Right lobe of liver (tissue), 6 donors: ENCODE results near the gene HDAC4. TPM values are rescaled to one million over a fixed set of nuclear protein-coding genes. Genes with fewer than 3 reads are reported as not detected.
A peak's percentile ranks its signal among the peaks of the same experiment; 100 is the strongest.

Source experiments
- ATAC-seq, 4 donors: fragments of 200-7000 bp; cut with Tn5 transposase; one replicate each; pipeline ENCODE4 v1.9.1; 2020; ENCODE audit warnings: mild to moderate bottlenecking in 4 of 4, moderate library complexity in 4 of 4
- DNase-seq, 3 donors: peaks; one replicate each; pipeline ENCODE4 v3.0.0-alpha.2; 2020
- H3K27ac ChIP-seq, 3 donors: fragments of 200-600 bp; one replicate each; pipeline ENCODE4 v1.8.0; 2022
- H3K27me3 ChIP-seq, 2 donors: fragments of 200-600 bp; one replicate each; pipeline ENCODE4 v1.8.0; 2022
- H3K36me3 ChIP-seq, 4 donors: fragments of 200-600 bp; sonication (generic) in 1 of 4; one replicate each; pipeline versions ENCODE4 v1.5.1 to v1.8.0; 2017 to 2022; ENCODE audit warnings: control low read depth in 1 of 4
- H3K4me1 ChIP-seq, 4 donors: fragments of 200-600 bp; sonication (generic) in 1 of 4; one replicate each; pipeline versions ENCODE4 v1.5.1 to v1.8.0; 2017 to 2022; ENCODE audit warnings: control low read depth in 1 of 4
- H3K4me3 ChIP-seq, 3 donors: fragments of 200-600 bp; one replicate each; pipeline ENCODE4 v1.8.0; 2022
- H3K9me3 ChIP-seq, 4 donors: fragments of 200-600 bp; sonication (generic) in 1 of 4; one replicate each; pipeline versions ENCODE4 v1.5.1 to v1.8.0; 2017 to 2022; ENCODE audit warnings: control low read depth in 1 of 4
- CTCF ChIP-seq, 4 donors: fragments of 200-600 bp in 3 of 4; fragments of 450-650 bp in 1 of 4; IDR thresholded peaks; one replicate each; pipeline versions ENCODE4 v1.5.1 to v1.8.0; 2016 to 2022; ENCODE audit warnings: antibody characterized with exemption in 4 of 4, mild to moderate bottlenecking in 2 of 4
- POLR2A ChIP-seq: fragments of 450-650 bp; IDR thresholded peaks from one replicate; pipeline ENCODE4 v1.6.1; 2017; ENCODE audit warnings: antibody characterized with exemption, mild to moderate bottlenecking
- WGBS: methylation state at CpG from one replicate; pipeline ENCODE4 v1.1.6; 2018; ENCODE audit warnings: low coverage, low lambda C conversion rate; ENCODE audit not compliant: insufficient coverage; ENCODE audit errors: missing lambda C conversion rate; 5-methylcytosine and 5-hydroxymethylcytosine counted together
- intact Hi-C, 2 donors: fragments of 100-400 bp; cut with DNase I; formaldehyde crosslinking; loops; one replicate each; pipeline versions ENCODE4 v1.11.2 to v1.14.1; 2022
- total RNA-seq, 6 experiments: library from RNA; depleted of rRNA in 2 of 6; stranded (reverse); fragments of >200 nt in 2 of 6; fragmentation: NEBNext Ultra II Directional in 3 of 6; extraction: Animal tissue kit (Norgen Biotek cat#: 25700) in 3 of 6; gene quantifications; one replicate each; pipeline versions ENCODE4 v1.1.0 to v1.2.4, GENCODE V29; 2016 to 2023
- donor health status: DM: no; HTN: yes; CAD: no.
- donor health status: DM: no; HTN: no; CAD: no.
- donor health status: DM: no; HTN: no; CAD: no.
- donor health status: DM: no; HTN: yes; CAD: no.
- donor health status: DM: no; HTN: yes; CAD: no.

HDAC4 gene
- total RNA-seq, 6 experiments from 2014 or later, result 8.9 to 22.4 (median 14.7) TPM

DNA sequence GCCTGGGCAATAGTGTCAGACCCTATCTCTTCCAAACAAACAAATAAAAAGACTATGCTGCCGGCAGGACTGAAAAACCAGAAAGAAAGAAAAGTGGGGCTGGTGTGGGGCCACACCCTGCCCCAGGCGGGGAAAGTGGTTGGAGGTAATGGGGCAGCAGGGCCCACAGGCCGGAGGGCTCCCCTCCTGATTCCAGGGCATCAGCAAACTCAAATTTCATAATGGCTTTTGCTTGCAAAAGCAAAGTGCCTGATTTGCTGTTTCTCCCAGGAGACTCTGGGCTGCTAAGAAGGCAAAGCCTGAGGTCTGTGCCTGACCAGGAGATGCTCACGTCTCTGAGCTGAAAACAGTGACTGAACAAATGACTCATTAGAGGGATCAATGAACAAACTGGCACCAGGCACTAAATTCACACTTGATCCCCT, 121.9 kb downstream of the HDAC4 start:
- DNase-seq (peak in 1 of 3 donors; percentile 35), ATAC-seq (peak in 1 of 4 donors; percentile 50)
- Histone ChIP-seq H3K9me3 (no peaks in the 10 kb centered on the region), H3K4me3 (no peak overlapping the region), H3K27me3 (no peaks in the 10 kb centered on the region), H3K36me3 (no peaks in the 10 kb centered on the region), H3K4me1 (no peaks in the 10 kb centered on the region), H3K27ac (no peak overlapping the region)
- WGBS, result 49% methylated on average over 4 of the region's 4 CpGs
- TF ChIP-seq CTCF (IDR thresholded peaks at IDR 0.05) (no peak), POLR2A (no peak)
- intact Hi-C loops, result no loop called here

- no peak overlapping the region for H3K27ac ChIP-seq
- H3K4me1 ChIP-seq, result no peaks in the 10 kb centered on the region
- DNase-seq (no peak), ATAC-seq (no peak)
- no peaks in the 10 kb centered on the region for H3K36me3 ChIP-seq
- intact Hi-C loops, result no loop called here
- WGBS, result 95% methylated on average over 2 of the region's 7 CpGs
- no peaks in the 10 kb centered on the region for H3K27me3 ChIP-seq
- H3K4me3 ChIP-seq, result no peak overlapping the region
- TF ChIP-seq CTCF (IDR thresholded peaks at IDR 0.05), result no peak
- no peak for TF ChIP-seq POLR2A
- H3K9me3 ChIP-seq, result no peaks in the 10 kb centered on the region
Measured at GRCh38 chr2:239278361-239278760, 122.5 kb downstream of the HDAC4 start.

DNA sequence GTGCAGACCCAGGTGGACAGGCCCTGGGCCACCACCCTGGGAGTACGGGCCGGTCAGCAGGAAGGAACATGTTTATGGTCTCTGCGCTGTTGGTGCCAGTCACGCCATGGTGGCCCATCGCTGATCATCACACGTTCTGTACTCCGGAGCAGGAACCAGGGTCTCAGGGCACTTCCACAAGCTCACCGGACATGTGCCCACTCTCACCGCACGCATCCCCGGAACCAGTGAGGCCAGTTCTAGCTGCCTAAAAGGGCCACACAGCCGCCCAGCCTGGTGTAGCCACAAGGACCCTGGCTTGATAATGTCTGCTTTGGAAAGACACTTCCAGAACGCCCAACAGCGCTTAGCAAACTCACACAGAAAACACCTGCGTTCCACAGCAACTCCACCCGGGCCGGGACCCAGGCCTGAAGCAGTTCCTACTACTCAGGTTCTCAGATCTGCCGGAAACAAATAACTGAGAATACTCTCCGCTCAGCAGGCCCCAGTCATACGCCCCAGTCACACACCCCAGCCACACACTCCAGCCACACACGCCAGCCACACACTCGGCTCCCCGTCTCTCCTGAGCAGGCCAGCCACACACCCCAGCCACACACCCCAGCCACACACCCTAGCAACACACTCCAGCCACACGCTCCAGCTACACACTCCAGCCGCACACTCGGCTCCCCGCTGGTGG, 123.3 kb downstream of the HDAC4 start:
- intact Hi-C loops, result no loop called here
- Histone ChIP-seq H3K4me1 (no peaks in the 10 kb centered on the region), H3K4me3 (no peak overlapping the region), H3K27ac (no peak overlapping the region), H3K36me3 (no peaks in the 10 kb centered on the region), H3K27me3 (no peaks in the 10 kb centered on the region), H3K9me3 (no peaks in the 10 kb centered on the region)
- WGBS, result 81% methylated on average over 7 of the region's 27 CpGs
- DNase-seq (peak in 1 of 3 donors; percentile 41), ATAC-seq (no peak)
- no peak for TF ChIP-seq POLR2A
- TF ChIP-seq CTCF (IDR thresholded peaks at IDR 0.05), result no peak

DNA sequence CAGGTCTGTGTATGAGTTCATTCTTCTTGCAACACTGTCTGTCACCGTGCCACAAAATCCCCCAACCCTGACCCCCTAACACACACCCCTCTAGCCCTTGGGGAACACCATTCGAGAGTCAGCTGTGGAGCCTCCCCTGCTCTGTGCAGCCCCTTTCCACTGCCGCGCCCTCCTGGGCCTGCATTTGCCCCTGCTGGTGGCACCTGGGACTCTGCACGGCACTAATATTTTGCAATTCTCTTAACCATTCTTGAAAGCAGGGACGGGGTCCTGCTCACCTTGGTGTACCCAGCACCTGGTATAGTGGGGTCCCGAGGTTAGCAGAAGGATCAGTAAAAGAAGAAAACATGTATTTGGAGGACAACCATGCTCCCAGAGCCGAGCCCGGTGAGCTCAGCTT, 124.0 kb downstream of the HDAC4 start:
- H3K4me1 ChIP-seq, result no peaks in the 10 kb centered on the region
- H3K36me3 ChIP-seq, result no peaks in the 10 kb centered on the region
- no peaks in the 10 kb centered on the region for H3K27me3 ChIP-seq
- H3K4me3 ChIP-seq, result no peak overlapping the region
- ATAC-seq (no peak), DNase-seq (peak in 1 of 3 donors; percentile 43)
- no peak overlapping the region for H3K27ac ChIP-seq
- no peaks in the 10 kb centered on the region for H3K9me3 ChIP-seq
- intact Hi-C loops, result no loop called here
- 89% methylated on average over 7 of the region's 9 CpGs for whole genome bisulfite sequencing
- TF ChIP-seq POLR2A, result no peak
- no peak for TF ChIP-seq CTCF (IDR thresholded peaks at IDR 0.05)
